IMR-90 (cell line): Measurements from ENCODE around the gene CMSS1. TPM values are rescaled to one million over a fixed set of nuclear protein-coding genes. Genes with fewer than 3 reads are reported as not detected.

Experiments
- ATAC-seq: fragments of 200-7000 bp; cut with Tn5 transposase; 2 replicates; pipeline ENCODE4 v1.9.1; 2020; ENCODE audit warnings: low read depth, mild to moderate bottlenecking, moderate library complexity
- BruUV-seq: library from RNA; stranded (reverse); fragments of 400-500 nt; replicated peaks from 2 replicates; lab custom pipeline; 2021; lab: Mats Ljungman, UMichigan
- CTCF ChIA-PET: fragments of 300-600 bp; formaldehyde crosslinking; extraction: SDS; loops from one replicate; lab custom pipeline; 2021; ENCODE audit warnings: antibody characterized with exemption; lab: Yijun Ruan, JAX
- POLR2A ChIA-PET: fragments of 300-600 bp; sonication (Branson Sonifier 250); formaldehyde crosslinking; loops from one replicate; lab custom pipeline; 2022; ENCODE audit warnings: antibody characterized with exemption; ENCODE audit not compliant: unreplicated experiment; lab: Charles Lee
- DNase-seq: peaks from one replicate; pipeline ENCODE4 v3.0.0; 2013
- H2AFZ ChIP-seq: replicated peaks from 2 replicates; pipeline ENCODE3; 2013; ENCODE audit warnings: low read length, mild to moderate bottlenecking; ENCODE audit not compliant: poor library complexity
- H2AK5ac ChIP-seq: 2 replicates; pipeline ENCODE4 v1.6.1; 2013; ENCODE audit warnings: low read depth, low read length, inconsistent platforms
- H2AK9ac ChIP-seq: replicated peaks from 2 replicates; pipeline ENCODE3; 2013; ENCODE audit warnings: mild to moderate bottlenecking, low read depth, low read length, moderate library complexity; ENCODE audit not compliant: poor library complexity
- H2BK120ac ChIP-seq: 2 replicates; pipeline ENCODE4 v1.6.1; 2013; ENCODE audit warnings: low read depth, low read length, inconsistent platforms
- H2BK15ac ChIP-seq: 3 replicates; pipeline ENCODE4 v1.6.1; 2013; ENCODE audit warnings: low read depth, low read length, inconsistent platforms
- H2BK20ac ChIP-seq: 2 replicates; pipeline ENCODE4 v1.6.1; 2013; ENCODE audit warnings: low read depth, mild to moderate bottlenecking, inconsistent platforms, low read length, moderate library complexity
- H2BK5ac ChIP-seq: 2 replicates; pipeline ENCODE4 v1.6.1; 2013; ENCODE audit warnings: mild to moderate bottlenecking, low read depth, low read length, inconsistent platforms; ENCODE audit not compliant: poor library complexity, severe bottlenecking
- H3K14ac ChIP-seq: replicated peaks from 2 replicates; pipeline ENCODE4 v1.6.1; 2013; ENCODE audit warnings: low read depth, low read length, inconsistent platforms
- H3K18ac ChIP-seq: 2 replicates; pipeline ENCODE4 v1.6.1; 2013; ENCODE audit warnings: low read depth, low read length, control low read depth
- H3K23ac ChIP-seq: 2 replicates; pipeline ENCODE4 v1.6.1; 2013; ENCODE audit warnings: low read depth, low read length, inconsistent platforms
- H3K27ac ChIP-seq: 2 replicates; pipeline ENCODE4 v1.5.1; 2013; ENCODE audit warnings: mild to moderate bottlenecking, control low read depth, low read length; ENCODE audit not compliant: insufficient read depth
- H3K27me3 ChIP-seq: 2 replicates; pipeline ENCODE4 v1.6.1; 2013; ENCODE audit warnings: low read length; ENCODE audit not compliant: control insufficient read depth, insufficient read depth
- H3K36me3 ChIP-seq: 2 replicates; pipeline ENCODE4 v1.6.1; 2013; ENCODE audit warnings: low read length, mixed read lengths; ENCODE audit not compliant: control insufficient read depth, insufficient read depth
- H3K4ac ChIP-seq: 2 replicates; pipeline ENCODE4 v1.6.1; 2013; ENCODE audit warnings: low read depth, low read length, inconsistent platforms
- H3K4me1 ChIP-seq: 2 replicates; pipeline ENCODE4 v1.6.1; 2013; ENCODE audit warnings: low read length, mixed read lengths; ENCODE audit not compliant: control insufficient read depth, insufficient read depth
- H3K4me2 ChIP-seq: 2 replicates; pipeline ENCODE4 v1.6.1; 2013; ENCODE audit warnings: low read depth, mild to moderate bottlenecking, control low read depth, low read length, moderate library complexity
- H3K4me3 ChIP-seq: 2 replicates; pipeline ENCODE4 v1.5.1; 2013; ENCODE audit warnings: low read depth, mild to moderate bottlenecking, control low read depth, low read length, moderate library complexity; ENCODE audit not compliant: insufficient read depth
- H3K56ac ChIP-seq: 2 replicates; pipeline ENCODE4 v1.6.1; 2013; ENCODE audit warnings: low read length, inconsistent platforms; ENCODE audit not compliant: insufficient read depth; ENCODE audit errors: extremely low read depth
- H3K79me1 ChIP-seq, 2 experiments: 2 replicates each; pipeline ENCODE4 v1.6.1; 2013; ENCODE audit warnings: low read length in 2 of 2, inconsistent platforms in 1 of 2, low read depth in 1 of 2
- H3K9ac ChIP-seq: 2 replicates; pipeline ENCODE4 v1.6.1; 2013; ENCODE audit warnings: low read depth, low read length, control low read depth
- H3K9me1 ChIP-seq: 2 replicates; pipeline ENCODE4 v1.6.1; 2013; ENCODE audit warnings: low read length, inconsistent platforms; ENCODE audit not compliant: insufficient read depth
- H3K9me3 ChIP-seq: 2 replicates; pipeline ENCODE4 v1.6.1; 2013; ENCODE audit warnings: low read length; ENCODE audit not compliant: control insufficient read depth, insufficient read depth
- H4K20me1 ChIP-seq: 2 replicates; pipeline ENCODE4 v1.6.1; 2013; ENCODE audit warnings: low read length, inconsistent platforms; ENCODE audit not compliant: insufficient read depth
- H4K5ac ChIP-seq: 2 replicates; pipeline ENCODE4 v1.6.1; 2013; ENCODE audit warnings: mild to moderate bottlenecking, low read depth, low read length, control low read depth
- H4K8ac ChIP-seq, 2 experiments: 2 replicates each; pipeline ENCODE4 v1.6.1; 2013; ENCODE audit warnings: low read depth in 2 of 2, low read length in 2 of 2, control low read depth in 1 of 2, inconsistent platforms in 1 of 2
- H4K91ac ChIP-seq: 2 replicates; pipeline ENCODE4 v1.6.1; 2013; ENCODE audit warnings: low read depth, low read length, inconsistent platforms; ENCODE audit not compliant: insufficient read depth
- BHLHE40 ChIP-seq: fragments of 150-350 bp; IDR thresholded peaks from 2 replicates; pipeline ENCODE4 v1.6.1; 2016; ENCODE audit warnings: mild to moderate bottlenecking, low read depth, low read length
- CEBPB ChIP-seq: IDR thresholded peaks from 2 replicates; pipeline ENCODE4 v1.6.1; 2012; ENCODE audit warnings: low read depth, low read length, improper control_type of control experiment
- CHD1 ChIP-seq: IDR thresholded peaks from 2 replicates; pipeline ENCODE4 v1.6.1; 2012; ENCODE audit warnings: low read depth, low read length, improper control_type of control experiment
- MAZ ChIP-seq: IDR thresholded peaks from 2 replicates; pipeline ENCODE4 v1.6.1; 2012; ENCODE audit warnings: low read depth, mild to moderate bottlenecking, low read length, improper control_type of control experiment, moderate library complexity, borderline replicate concordance
- MXI1 ChIP-seq: IDR thresholded peaks from 2 replicates; pipeline ENCODE4 v1.6.1; 2012; ENCODE audit warnings: low read depth, mild to moderate bottlenecking, low read length, moderate library complexity, borderline replicate concordance
- POLR2A ChIP-seq: IDR thresholded peaks from 2 replicates; pipeline ENCODE4 v1.6.1; 2012; ENCODE audit warnings: mild to moderate bottlenecking, low read depth, low read length
- WGBS, 2 experiments: methylation state at CpG; one replicate each; pipeline versions ENCODE4 v1.1.5 to v1.1.7; 2013; ENCODE audit warnings: missing lambda C conversion rate in 2 of 2; ENCODE audit not compliant: insufficient read length in 1 of 2; ENCODE audit errors: extremely low coverage in 2 of 2; 5-methylcytosine and 5-hydroxymethylcytosine counted together
- dilution Hi-C: fragments of 300-500 bp; cut with HindIII; formaldehyde crosslinking; loops from one replicate; pipeline ENCODE4 v1.14.3; 2018; ENCODE audit warnings: low sequenced_read_pairs; ENCODE audit not compliant: unreplicated experiment
- in situ Hi-C: fragments of 300-500 bp; cut with MboI; formaldehyde crosslinking; loops from 3 replicates; pipeline ENCODE4 v1.14.3; 2019; ENCODE audit warnings: low sequenced_read_pairs, inconsistent platforms, mixed read lengths
- intact Hi-C: fragments of 100-400 bp; cut with micrococcal nuclease; formaldehyde crosslinking; loops from 2 replicates; pipeline ENCODE4 v1.10.0; 2022
- polyA plus RNA-seq, 3 experiments: library from polyadenylated mRNA; depleted of rRNA; stranded (reverse); fragments of >200 nt; gene quantifications; 2 replicates each; pipeline ENCODE4 v1.2.3, GENCODE V29; 2012; ENCODE audit warnings: low replicate concordance in 1 of 3
- total RNA-seq: library from RNA; depleted of rRNA; stranded (reverse); fragments of >200 nt; gene quantifications from 2 replicates; pipeline ENCODE4 v1.2.3, GENCODE V29; 2012
- TF ChIP-seq, protein P1 (sequence below): fragments of 150-350 bp; IDR thresholded peaks from 2 replicates; pipeline ENCODE4 v1.6.1; 2016; ENCODE audit warnings: low read depth, mild to moderate bottlenecking, low read length, moderate library complexity, borderline replicate concordance
- TF ChIP-seq, protein P2 (sequence below): fragments of 150-350 bp; IDR thresholded peaks from 2 replicates; pipeline ENCODE4 v1.6.1; 2017; ENCODE audit warnings: mild to moderate bottlenecking, antibody characterized with exemption, low read length, low read depth
- TF ChIP-seq, protein P3 (sequence below): conservative IDR thresholded peaks from 2 replicates; pipeline ENCODE4 v1.5.1; 2012; ENCODE audit warnings: mild to moderate bottlenecking, low read depth, low read length, improper control_type of control experiment

The CMSS1 gene
- total and polyA plus RNA-seq, 2 of the 4 experiments (the other 2 are of a cell fraction): 12.5 to 13.6 TPM

DNA sequence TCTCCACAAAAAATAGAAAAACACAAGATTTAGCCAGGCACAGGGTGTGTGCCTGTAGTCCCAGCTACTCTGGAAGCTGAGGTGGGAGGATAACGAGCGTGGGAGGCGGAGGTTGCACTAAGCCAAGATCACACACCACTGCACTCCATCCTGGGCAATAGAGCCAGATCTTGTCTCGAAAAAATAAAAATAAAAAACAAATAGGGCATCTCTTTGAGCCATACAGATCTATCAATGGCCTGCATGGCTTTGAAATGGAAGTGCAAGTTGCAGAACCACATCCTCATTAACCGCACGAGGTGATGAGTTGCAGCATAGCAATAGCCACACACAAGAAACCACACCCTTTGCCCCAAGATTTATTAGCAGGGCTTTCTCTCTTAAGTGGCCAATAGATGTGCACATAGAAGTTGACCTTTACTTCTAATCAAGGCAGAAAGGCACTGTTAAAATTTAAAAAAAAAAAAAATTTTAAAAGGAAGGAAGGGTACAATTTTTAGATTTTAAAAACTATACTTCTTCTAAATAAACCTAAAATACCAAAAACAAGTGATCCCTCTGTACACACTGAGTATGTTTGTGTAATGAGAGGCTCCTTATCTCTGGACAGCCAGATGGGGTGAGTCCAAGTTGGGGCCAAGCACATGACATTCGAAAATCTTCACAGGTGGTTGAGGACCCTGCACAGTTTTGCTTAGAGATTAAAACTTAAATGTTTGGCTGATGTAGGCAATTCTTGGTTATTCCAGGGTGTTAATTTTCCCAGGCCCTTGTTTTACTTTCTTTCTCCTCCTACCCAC lies 243.2 kb downstream of the CMSS1 start (continued):
- TF ChIP-seq, protein P1, sequence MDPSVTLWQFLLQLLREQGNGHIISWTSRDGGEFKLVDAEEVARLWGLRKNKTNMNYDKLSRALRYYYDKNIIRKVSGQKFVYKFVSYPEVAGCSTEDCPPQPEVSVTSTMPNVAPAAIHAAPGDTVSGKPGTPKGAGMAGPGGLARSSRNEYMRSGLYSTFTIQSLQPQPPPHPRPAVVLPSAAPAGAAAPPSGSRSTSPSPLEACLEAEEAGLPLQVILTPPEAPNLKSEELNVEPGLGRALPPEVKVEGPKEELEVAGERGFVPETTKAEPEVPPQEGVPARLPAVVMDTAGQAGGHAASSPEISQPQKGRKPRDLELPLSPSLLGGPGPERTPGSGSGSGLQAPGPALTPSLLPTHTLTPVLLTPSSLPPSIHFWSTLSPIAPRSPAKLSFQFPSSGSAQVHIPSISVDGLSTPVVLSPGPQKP: no peak
- TF ChIP-seq BHLHE40: no peak
- TF ChIP-seq POLR2A: no peak

DNA sequence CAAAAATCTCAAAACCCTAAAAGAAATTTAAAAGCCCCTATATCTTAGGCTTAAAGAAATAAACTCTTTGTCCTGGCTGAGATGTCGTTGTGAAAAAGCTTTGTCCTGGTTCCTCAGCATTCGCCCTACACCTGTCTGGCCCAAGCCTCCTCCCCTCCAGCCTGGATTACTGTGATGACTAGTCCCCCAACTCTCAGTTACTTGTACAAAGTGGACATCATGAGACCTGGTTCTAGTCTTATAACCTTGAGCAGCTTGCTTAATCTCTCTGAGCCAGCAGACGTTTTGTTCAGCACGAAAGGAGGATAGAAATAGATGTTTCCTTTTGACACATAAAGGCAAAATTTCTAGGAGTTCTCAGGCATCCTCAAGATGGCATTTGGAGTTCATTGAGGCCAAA lies 245.0 kb downstream of the CMSS1 start:
- CTCF ChIA-PET: interaction anchor here (0.5 kb wide), 1 partner anchor 653 kb away, joined by 3 read pairs; no protein-coding TSS in a partner anchor
- no peak overlapping the region for H3K4me2 ChIP-seq
- peak overlapping the region; percentile 94 for H3K18ac ChIP-seq
- no peaks in the 10 kb centered on the region for H4K20me1 ChIP-seq
- peak overlapping the region; percentile 92 for H4K91ac ChIP-seq
- peak overlapping the region; percentile 89 for H3K4ac ChIP-seq
- no peaks in the 10 kb centered on the region for H3K9me3 ChIP-seq
- no peak overlapping the region for H3K9ac ChIP-seq
- H3K9me1 ChIP-seq: peaks cover 3% of the 10 kb centered on the region; the same call in 1 of the 2 replicates
- no peak for ATAC-seq
- no peak overlapping the region for H3K56ac ChIP-seq
- intact Hi-C loops (no loop called here), in situ Hi-C loops (loop anchor here (10.0 to 25.0 kb wide), 3 partner anchors 100 to 200 kb away; no protein-coding TSS in a partner anchor), dilution Hi-C loops (no loop called here)
- H3K27ac ChIP-seq: peak overlapping the region; percentile 12; the same call in 1 of the 2 replicates
- H3K4me1 ChIP-seq: peaks cover 17% of the 10 kb centered on the region
- H3K27me3 ChIP-seq: no peaks in the 10 kb centered on the region
- DNase-seq: no peak
- BruUV-seq: no TSS peak
- H2AFZ ChIP-seq: no peak overlapping the region
- H3K14ac ChIP-seq: peak overlapping the region; percentile 87
- no CpG with 5 or more reads among the region's 4 CpGs for WGBS, 2 experiments
- POLR2A ChIA-PET: no interaction called here
- H2AK9ac ChIP-seq: no peak overlapping the region
- peak overlapping the region; percentile 75 to 87; a peak in 2 of 4 replicates for H4K8ac ChIP-seq
- H2BK5ac ChIP-seq: peak overlapping the region; percentile 50
- H3K23ac ChIP-seq: peak overlapping the region; percentile 1
- H3K79me1 ChIP-seq: peaks cover 0 to 20% of the 10 kb centered on the region in 2 experiments; a peak in 2 of 4 replicates
- H2BK15ac ChIP-seq: peak overlapping the region; percentile 95; the same call in 2 of the 3 replicates
- H2BK20ac ChIP-seq: peak overlapping the region; percentile 81
- peak overlapping the region; percentile 97 for H4K5ac ChIP-seq
- no peak overlapping the region for H3K4me3 ChIP-seq
- H2AK5ac ChIP-seq: peak overlapping the region; percentile 74
- H3K36me3 ChIP-seq: no peaks in the 10 kb centered on the region
- peak overlapping the region; percentile 86 for H2BK120ac ChIP-seq
- TF ChIP-seq MXI1: no peak
- no peak for TF ChIP-seq CHD1
- no peak for TF ChIP-seq MAZ
- no peak for TF ChIP-seq CEBPB
- TF ChIP-seq, protein P2, sequence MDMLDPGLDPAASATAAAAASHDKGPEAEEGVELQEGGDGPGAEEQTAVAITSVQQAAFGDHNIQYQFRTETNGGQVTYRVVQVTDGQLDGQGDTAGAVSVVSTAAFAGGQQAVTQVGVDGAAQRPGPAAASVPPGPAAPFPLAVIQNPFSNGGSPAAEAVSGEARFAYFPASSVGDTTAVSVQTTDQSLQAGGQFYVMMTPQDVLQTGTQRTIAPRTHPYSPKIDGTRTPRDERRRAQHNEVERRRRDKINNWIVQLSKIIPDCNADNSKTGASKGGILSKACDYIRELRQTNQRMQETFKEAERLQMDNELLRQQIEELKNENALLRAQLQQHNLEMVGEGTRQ: no peak
- TF ChIP-seq, protein P3, sequence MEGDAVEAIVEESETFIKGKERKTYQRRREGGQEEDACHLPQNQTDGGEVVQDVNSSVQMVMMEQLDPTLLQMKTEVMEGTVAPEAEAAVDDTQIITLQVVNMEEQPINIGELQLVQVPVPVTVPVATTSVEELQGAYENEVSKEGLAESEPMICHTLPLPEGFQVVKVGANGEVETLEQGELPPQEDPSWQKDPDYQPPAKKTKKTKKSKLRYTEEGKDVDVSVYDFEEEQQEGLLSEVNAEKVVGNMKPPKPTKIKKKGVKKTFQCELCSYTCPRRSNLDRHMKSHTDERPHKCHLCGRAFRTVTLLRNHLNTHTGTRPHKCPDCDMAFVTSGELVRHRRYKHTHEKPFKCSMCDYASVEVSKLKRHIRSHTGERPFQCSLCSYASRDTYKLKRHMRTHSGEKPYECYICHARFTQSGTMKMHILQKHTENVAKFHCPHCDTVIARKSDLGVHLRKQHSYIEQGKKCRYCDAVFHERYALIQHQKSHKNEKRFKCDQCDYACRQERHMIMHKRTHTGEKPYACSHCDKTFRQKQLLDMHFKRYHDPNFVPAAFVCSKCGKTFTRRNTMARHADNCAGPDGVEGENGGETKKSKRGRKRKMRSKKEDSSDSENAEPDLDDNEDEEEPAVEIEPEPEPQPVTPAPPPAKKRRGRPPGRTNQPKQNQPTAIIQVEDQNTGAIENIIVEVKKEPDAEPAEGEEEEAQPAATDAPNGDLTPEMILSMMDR: no peak
- TF ChIP-seq, protein P1: no peak
